Peyer's patch (tissue), 4 donors: Measurements from ENCODE around the gene KIAA1210.

ENCODE experiments used
- POLR2A ChIP-seq, 2 donors: fragments of 450-650 bp; IDR thresholded peaks; one replicate each; pipeline ENCODE4 v1.5.1; 2017; ENCODE audit warnings: antibody characterized with exemption in 2 of 2, mild to moderate bottlenecking in 2 of 2, moderate library complexity in 2 of 2
- TF ChIP-seq, protein P1 (sequence below), 6 experiments: fragments of 450-650 bp in 4 of 6; fragments of 200-600 bp in 2 of 6; sonication (generic) in 1 of 6; IDR thresholded peaks; one replicate each; pipeline ENCODE4 v1.5.1; 2017 to 2019; ENCODE audit warnings: antibody characterized with exemption in 6 of 6, mild to moderate bottlenecking in 3 of 6, moderate library complexity in 1 of 6

DNA sequence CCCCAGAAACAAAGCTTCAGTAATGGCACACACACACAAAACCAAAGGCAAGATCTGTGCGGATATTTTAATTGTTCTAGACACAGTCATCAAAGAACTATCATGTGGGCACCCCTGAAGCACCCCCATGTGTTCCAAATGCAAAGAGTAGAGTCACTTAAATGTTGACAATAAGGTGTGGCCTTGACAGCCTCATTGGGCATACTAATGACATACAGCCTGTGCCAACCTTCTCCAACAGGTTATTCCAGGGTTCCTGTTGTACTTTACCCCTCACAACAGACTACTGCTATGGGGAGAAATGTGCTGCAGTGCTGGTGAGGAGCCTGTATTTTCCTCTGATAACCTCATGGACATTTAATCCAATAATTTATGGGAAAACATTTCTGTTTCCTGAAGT, 84.6 kb downstream of the KIAA1210 start:
- TF ChIP-seq, protein P1, sequence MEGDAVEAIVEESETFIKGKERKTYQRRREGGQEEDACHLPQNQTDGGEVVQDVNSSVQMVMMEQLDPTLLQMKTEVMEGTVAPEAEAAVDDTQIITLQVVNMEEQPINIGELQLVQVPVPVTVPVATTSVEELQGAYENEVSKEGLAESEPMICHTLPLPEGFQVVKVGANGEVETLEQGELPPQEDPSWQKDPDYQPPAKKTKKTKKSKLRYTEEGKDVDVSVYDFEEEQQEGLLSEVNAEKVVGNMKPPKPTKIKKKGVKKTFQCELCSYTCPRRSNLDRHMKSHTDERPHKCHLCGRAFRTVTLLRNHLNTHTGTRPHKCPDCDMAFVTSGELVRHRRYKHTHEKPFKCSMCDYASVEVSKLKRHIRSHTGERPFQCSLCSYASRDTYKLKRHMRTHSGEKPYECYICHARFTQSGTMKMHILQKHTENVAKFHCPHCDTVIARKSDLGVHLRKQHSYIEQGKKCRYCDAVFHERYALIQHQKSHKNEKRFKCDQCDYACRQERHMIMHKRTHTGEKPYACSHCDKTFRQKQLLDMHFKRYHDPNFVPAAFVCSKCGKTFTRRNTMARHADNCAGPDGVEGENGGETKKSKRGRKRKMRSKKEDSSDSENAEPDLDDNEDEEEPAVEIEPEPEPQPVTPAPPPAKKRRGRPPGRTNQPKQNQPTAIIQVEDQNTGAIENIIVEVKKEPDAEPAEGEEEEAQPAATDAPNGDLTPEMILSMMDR (IDR thresholded peaks at IDR 0.05), result no peak
- no peak for TF ChIP-seq POLR2A (IDR thresholded peaks at IDR 0.05)
